Esophagus squamous epithelium (tissue), 5 donors: ENCODE measurements around the gene IFNAR2. TPM values are rescaled to one million over a fixed set of nuclear protein-coding genes. Genes with fewer than 3 reads are reported as not detected.

ENCODE experiments used
- DNase-seq: peaks from one replicate; lab custom pipeline; 2025; lab: John Stamatoyannopoulos, UW
- H3K27ac ChIP-seq, 4 donors: fragments of 200-600 bp; sonication (generic); one replicate each; pipeline ENCODE4 v1.5.1; 2016 to 2019; ENCODE audit warnings: mild to moderate bottlenecking in 1 of 4
- H3K27me3 ChIP-seq, 4 donors: fragments of 200-600 bp; sonication (generic); 1 replicate in 3 of 4; 2 replicates in 1 of 4; pipeline versions ENCODE4 v1.5.1 to v1.6.0; 2017 to 2021; ENCODE audit warnings: antibody characterized with exemption in 1 of 4
- H3K36me3 ChIP-seq, 3 donors: fragments of 200-600 bp; sonication (generic); one replicate each; pipeline ENCODE4 v1.5.1; 2016 to 2019
- H3K4me1 ChIP-seq, 3 donors: fragments of 200-600 bp; sonication (generic); one replicate each; pipeline ENCODE4 v1.5.1; 2017 to 2019
- H3K4me3 ChIP-seq, 4 donors: fragments of 200-600 bp; sonication (generic); 1 replicate in 3 of 4; 2 replicates in 1 of 4; pipeline ENCODE4 v1.5.1; 2016 to 2019; ENCODE audit warnings: mild to moderate bottlenecking in 2 of 4, moderate library complexity in 1 of 4
- H3K9me3 ChIP-seq, 3 donors: fragments of 200-600 bp; sonication (generic); one replicate each; pipeline ENCODE4 v1.5.1; 2016 to 2019
- CTCF ChIP-seq, 6 experiments: fragments of 450-650 bp in 4 of 6; fragments of 200-600 bp in 2 of 6; sonication (generic) in 2 of 6; IDR thresholded peaks; one replicate each; pipeline ENCODE4 v1.5.1; 2016 to 2019; ENCODE audit warnings: antibody characterized with exemption in 6 of 6, mild to moderate bottlenecking in 4 of 6, moderate library complexity in 4 of 6
- POLR2A ChIP-seq, 4 donors: fragments of 450-650 bp; IDR thresholded peaks; one replicate each; pipeline ENCODE4 v1.6.1; 2017; ENCODE audit warnings: antibody characterized with exemption in 4 of 4, mild to moderate bottlenecking in 4 of 4, moderate library complexity in 3 of 4
- WGBS, 2 donors: methylation state at CpG; one replicate each; pipeline ENCODE4 v1.1.5; 2018; 5-methylcytosine and 5-hydroxymethylcytosine counted together
- intact Hi-C: fragments of 100-400 bp; cut with DNase I; formaldehyde crosslinking; loops from one replicate; pipeline ENCODE4 v1.15.0; 2022
- total RNA-seq, 4 donors: library from RNA; depleted of rRNA; stranded (reverse); fragments of >200 nt; gene quantifications; one replicate each; pipeline ENCODE4 v1.1.0, GENCODE V29; 2016
- donor health status: DM: yes; HTN: yes; CAD: no.

IFNAR2 gene
- total RNA-seq, 4 donors from 2014 or later = 4.0 to 13.3 (median 7.0) TPM

DNA sequence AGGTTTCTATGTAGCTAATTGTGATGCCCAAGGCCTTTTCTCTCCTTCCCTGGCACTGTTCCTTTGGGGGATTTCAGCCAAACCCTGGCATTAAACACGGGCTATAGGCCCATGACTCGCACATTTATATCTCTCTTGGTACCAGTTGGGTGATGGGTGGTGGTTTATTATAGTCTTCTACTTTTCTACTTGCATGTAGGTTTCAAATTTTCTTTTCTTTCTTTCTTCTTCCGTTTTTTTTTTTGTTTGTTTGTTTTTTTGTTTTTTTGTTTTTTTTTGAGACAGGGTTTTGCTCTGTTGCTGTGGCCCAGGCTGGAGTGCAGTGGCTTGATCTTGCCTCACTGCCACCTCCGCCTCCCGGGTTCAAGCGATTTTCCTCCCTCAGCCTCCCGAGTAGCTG is 37.5 kb downstream of the IFNAR2 start:
- Histone ChIP-seq H3K36me3 (peaks cover 0 to 50% (median 0%) of the 10 kb centered on the region in 3 donors), H3K4me3 (peak overlapping the region; percentile 84 to 89 (median 86)), H3K27me3 (no peaks in the 10 kb centered on the region), H3K27ac (peak overlapping the region; percentile 88 to 96 (median 90)), H3K4me1 (peaks cover 13 to 45% (median 19%) of the 10 kb centered on the region in 3 donors), H3K9me3 (no peaks in the 10 kb centered on the region)
- intact Hi-C loops = no loop called here
- 57 to 74% methylated on average over 7 of the region's 7 CpGs for WGBS, 2 donors
- DNase-seq = no peak
- no peak for TF ChIP-seq POLR2A (IDR thresholded peaks at IDR 0.05)
- no peak for TF ChIP-seq CTCF (IDR thresholded peaks at IDR 0.05)

DNA sequence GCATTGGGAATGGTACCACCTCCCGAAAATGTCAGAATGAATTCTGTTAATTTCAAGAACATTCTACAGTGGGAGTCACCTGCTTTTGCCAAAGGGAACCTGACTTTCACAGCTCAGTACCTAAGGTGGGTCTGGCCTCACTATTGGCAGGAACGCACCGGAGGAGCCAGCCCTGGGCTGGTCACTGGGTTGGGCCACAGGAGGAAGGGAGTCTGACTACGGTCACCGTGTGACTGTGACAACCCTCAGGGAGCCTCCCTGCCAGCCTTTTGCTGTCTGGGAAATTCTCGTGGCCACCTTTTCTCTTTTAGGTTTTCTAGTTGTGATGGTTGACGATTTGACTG is 38.6 kb downstream of the IFNAR2 start:
- intact Hi-C loops = no loop called here
- no peaks in the 10 kb centered on the region for H3K27me3 ChIP-seq
- H3K9me3 ChIP-seq = no peaks in the 10 kb centered on the region
- peaks cover 0 to 54% (median 0%) of the 10 kb centered on the region in 3 donors for H3K36me3 ChIP-seq
- peaks cover 13 to 45% (median 19%) of the 10 kb centered on the region in 3 donors for H3K4me1 ChIP-seq
- WGBS, 2 donors = 66 to 79% methylated on average over 4 to 7 of the region's 7 CpGs
- DNase-seq = no peak
- no peak for TF ChIP-seq CTCF (IDR thresholded peaks at IDR 0.05)
- TF ChIP-seq POLR2A (IDR thresholded peaks at IDR 0.05) = no peak
- H3K4me3 ChIP-seq = no peak overlapping the region
- H3K27ac ChIP-seq = peak overlapping the region; percentile 56 to 88 (median 68)

GRCh38 chr21:33268737-33269441 is 39.2 kb downstream of the IFNAR2 start:
- Histone ChIP-seq H3K27ac (peak overlapping the region; percentile 56 to 88 (median 68)), H3K36me3 (peaks cover 0 to 55% (median 0%) of the 10 kb centered on the region in 3 donors), H3K4me1 (peaks cover 13 to 45% (median 19%) of the 10 kb centered on the region in 3 donors), H3K27me3 (no peaks in the 10 kb centered on the region), H3K4me3 (no peak overlapping the region), H3K9me3 (no peaks in the 10 kb centered on the region)
- DNase-seq = no peak
- intact Hi-C loops = no loop called here
- 57 to 61% methylated on average over 11 to 12 of the region's 12 CpGs for WGBS, 2 donors
- TF ChIP-seq CTCF (IDR thresholded peaks at IDR 0.05) = no peak
- TF ChIP-seq POLR2A (IDR thresholded peaks at IDR 0.05) = no peak

GRCh38 chr21:33270986-33271385 is 41.2 kb downstream of the IFNAR2 start:
- intact Hi-C loops = no loop called here
- no peak for DNase-seq
- WGBS, 2 donors = 89 to 92% methylated on average over 6 to 8 of the region's 8 CpGs
- TF ChIP-seq POLR2A (IDR thresholded peaks at IDR 0.05) (no peak), CTCF (IDR thresholded peaks at IDR 0.05) (no peak)
- Histone ChIP-seq H3K9me3 (no peaks in the 10 kb centered on the region), H3K4me1 (peaks cover 13 to 38% (median 19%) of the 10 kb centered on the region in 3 donors), H3K36me3 (peaks cover 0 to 75% (median 2%) of the 10 kb centered on the region in 3 donors), H3K4me3 (no peak overlapping the region), H3K27me3 (no peaks in the 10 kb centered on the region), H3K27ac (no peak overlapping the region)

- H3K4me1 ChIP-seq = peaks cover 2 to 21% (median 9%) of the 10 kb centered on the region in 3 donors
- DNase-seq = no peak
- WGBS, 2 donors = 84 to 90% methylated on average over 6 of the region's 6 CpGs
These were observed 43.3 kb downstream of the IFNAR2 start for GRCh38 chr21:33273044-33273443.

More at GRCh38 chr21:33273044-33273443, 43.3 kb downstream of the IFNAR2 start:
- peaks cover 0 to 95% (median 7%) of the 10 kb centered on the region in 3 donors for H3K36me3 ChIP-seq
- TF ChIP-seq POLR2A (IDR thresholded peaks at IDR 0.05) (no peak), CTCF (IDR thresholded peaks at IDR 0.05) (no peak)
- H3K4me3 ChIP-seq = no peak overlapping the region
- H3K9me3 ChIP-seq = no peaks in the 10 kb centered on the region
- no peaks in the 10 kb centered on the region for H3K27me3 ChIP-seq
- intact Hi-C loops = no loop called here
- H3K27ac ChIP-seq = no peak overlapping the region
